Hepatocyte (in vitro differentiated cells): ENCODE results near the gene RPP25. TPM values are rescaled to one million over a fixed set of nuclear protein-coding genes. Genes with fewer than 3 reads are reported as not detected.

Experiments
- DNase-seq: peaks from one replicate; pipeline ENCODE4 v3.0.0-alpha.2; 2016; ENCODE audit warnings: low spot score
- H2AFZ ChIP-seq: fragments of 200-600 bp; sonication (generic); 2 replicates; pipeline ENCODE4 v1.6.0; 2016; ENCODE audit warnings: antibody characterized with exemption, mild to moderate bottlenecking
- H3K27ac ChIP-seq: fragments of 200-600 bp; sonication (generic); 2 replicates; pipeline ENCODE4 v1.5.1; 2016; ENCODE audit warnings: mild to moderate bottlenecking
- H3K27me3 ChIP-seq: fragments of 200-600 bp; sonication (generic); 2 replicates; pipeline ENCODE4 v1.6.1; 2016
- H3K36me3 ChIP-seq: fragments of 200-600 bp; sonication (generic); replicated peaks from 2 replicates; pipeline ENCODE4 v1.5.1; 2016; ENCODE audit warnings: low read depth; ENCODE audit not compliant: insufficient read depth
- H3K4me1 ChIP-seq: fragments of 200-600 bp; sonication (generic); 2 replicates; pipeline ENCODE4 v1.5.1; 2016; ENCODE audit warnings: mild to moderate bottlenecking, moderate library complexity; ENCODE audit not compliant: insufficient read depth
- H3K4me2 ChIP-seq: fragments of 200-600 bp; sonication (generic); 2 replicates; pipeline ENCODE4 v1.6.0; 2016
- H3K4me3 ChIP-seq: fragments of 200-600 bp; sonication (generic); 2 replicates; pipeline ENCODE4 v1.5.1; 2016; ENCODE audit warnings: mild to moderate bottlenecking
- H3K79me2 ChIP-seq: fragments of 200-600 bp; sonication (generic); 2 replicates; pipeline ENCODE4 v1.6.0; 2017; ENCODE audit warnings: mild to moderate bottlenecking
- H3K9me2 ChIP-seq: fragments of 200-600 bp; sonication (generic); replicated peaks from 2 replicates; pipeline ENCODE4 v1.6.0; 2017; ENCODE audit warnings: mild to moderate bottlenecking; ENCODE audit not compliant: insufficient read depth
- H3K9me3 ChIP-seq: fragments of 200-600 bp; sonication (generic); 2 replicates; pipeline ENCODE4 v1.5.1; 2016; ENCODE audit warnings: low read depth, mild to moderate bottlenecking
- H4K20me1 ChIP-seq: fragments of 200-600 bp; sonication (generic); 2 replicates; pipeline ENCODE4 v1.6.0; 2016; ENCODE audit warnings: mild to moderate bottlenecking; ENCODE audit not compliant: insufficient read depth, poor library complexity, severe bottlenecking
- CTCF ChIP-seq: fragments of 200-600 bp; sonication (generic); IDR thresholded peaks from 2 replicates; pipeline ENCODE4 v1.5.1; 2016; ENCODE audit warnings: antibody characterized with exemption, mild to moderate bottlenecking; ENCODE audit not compliant: poor library complexity
- EZH2 ChIP-seq: fragments of 200-600 bp; sonication (generic); IDR thresholded peaks from 2 replicates; pipeline ENCODE4 v1.6.1; 2016; ENCODE audit warnings: antibody characterized with exemption, mild to moderate bottlenecking, borderline replicate concordance
- EZH2phosphoT487 ChIP-seq: fragments of 200-600 bp; sonication (generic); IDR thresholded peaks from one replicate; pipeline ENCODE4 v1.6.1; 2018; ENCODE audit warnings: antibody characterized with exemption, mild to moderate bottlenecking, low read depth, moderate library complexity; ENCODE audit not compliant: unreplicated experiment, severe bottlenecking
- WGBS: methylation state at CpG from one replicate; pipeline ENCODE4 v1.1.6; 2016; ENCODE audit warnings: low lambda C conversion rate; ENCODE audit errors: missing lambda C conversion rate; 5-methylcytosine and 5-hydroxymethylcytosine counted together
- polyA plus RNA-seq: library from polyadenylated mRNA; unstranded; fragments of >200 nt; fragmentation: Nextera tagmentation; extraction: Ambion mirVana; gene quantifications from 2 replicates; pipeline ENCODE4 v1.2.1, GENCODE V29; 2016
- total RNA-seq: library from RNA; depleted of rRNA; stranded (reverse); fragments of >200 nt; gene quantifications from 2 replicates; pipeline ENCODE4 v1.2.3, GENCODE V29; 2014

Gene RPP25
- total and polyA plus RNA-seq, 2 experiments from 2014 or later = 22.7 to 60.4 TPM

- H3K27me3 ChIP-seq = peaks cover 4% of the 10 kb centered on the region
- no peak overlapping the region for H3K4me3 ChIP-seq
- H3K9me3 ChIP-seq = no peaks in the 10 kb centered on the region
- DNase-seq = no peak
- peaks cover 17% of the 10 kb centered on the region for H3K4me1 ChIP-seq
- no peak overlapping the region for H3K27ac ChIP-seq
- no peaks in the 10 kb centered on the region for H3K9me2 ChIP-seq
- 67% methylated on average over 3 of the region's 3 CpGs for WGBS
- H3K36me3 ChIP-seq = no peaks in the 10 kb centered on the region
- peaks cover 11% of the 10 kb centered on the region for H3K79me2 ChIP-seq
- no peak overlapping the region for H3K4me2 ChIP-seq
- H4K20me1 ChIP-seq = peaks cover 3% of the 10 kb centered on the region
- no peak overlapping the region for H2AFZ ChIP-seq
- no peak for TF ChIP-seq EZH2
- no peak for TF ChIP-seq CTCF
- no peak for TF ChIP-seq EZH2phosphoT487
Observed at GRCh38 chr15:74951006-74951405, 5.6 kb downstream of the RPP25 start.

DNA sequence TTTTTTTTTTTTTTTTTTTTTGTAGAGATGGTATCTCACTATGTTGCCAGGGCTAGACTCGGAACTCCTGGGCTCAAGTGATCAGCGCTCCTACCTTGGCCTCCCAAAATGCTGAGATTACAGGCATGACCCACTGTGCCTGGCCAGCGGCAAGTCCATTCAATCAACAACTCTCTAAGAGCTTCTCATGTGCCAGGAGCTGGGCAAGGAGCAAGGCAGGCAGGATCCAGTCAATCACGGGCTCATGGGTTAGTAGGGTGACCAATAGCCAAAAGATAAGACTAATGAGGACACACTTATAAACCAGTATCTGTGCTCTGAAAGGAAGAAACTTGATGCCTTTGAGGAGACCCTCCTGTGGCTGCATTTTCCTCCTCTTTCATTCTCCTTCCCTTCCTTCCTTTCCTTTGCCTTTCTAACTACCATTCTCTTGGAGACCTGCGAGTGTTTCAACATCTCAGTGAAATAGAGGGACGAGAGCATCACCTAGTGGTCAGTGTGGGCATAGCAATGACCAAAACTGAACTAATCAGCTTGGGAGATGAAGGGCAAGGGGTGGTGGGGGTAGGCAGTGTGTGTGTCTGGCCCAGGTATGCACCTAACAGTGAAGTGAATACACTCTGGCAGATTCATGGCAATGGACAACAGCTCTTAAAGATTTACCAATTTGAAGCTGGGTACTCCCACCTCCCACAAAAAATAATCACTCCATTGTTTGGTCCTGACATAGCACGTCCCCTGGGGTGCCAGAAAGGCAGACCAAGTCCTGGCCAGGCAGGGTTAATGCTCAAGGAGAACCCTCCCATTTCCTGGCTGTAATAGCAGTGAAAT, 6.3 kb downstream of the RPP25 start:
- no peak overlapping the region for H3K4me2 ChIP-seq

GRCh38 chr15:74937590-74938371, 18.8 kb downstream of the RPP25 start, which contains the start of gene COX5A:
Gene COX5A, minus strand, starts transcription at chr15:74938073. Its CDS starts 59 bp downstream, at chr15:74938014.
- 3% methylated on average over 53 of the region's 85 CpGs for WGBS

More for the DNA sequence above, 6.3 kb downstream of the RPP25 start:
- no peak overlapping the region for H3K4me3 ChIP-seq
- H3K36me3 ChIP-seq = no peaks in the 10 kb centered on the region
- no peaks in the 10 kb centered on the region for H3K9me3 ChIP-seq
- no peaks in the 10 kb centered on the region for H3K27me3 ChIP-seq
- 38% methylated on average over 7 of the region's 7 CpGs for WGBS
- H4K20me1 ChIP-seq = peaks cover 3% of the 10 kb centered on the region
- no peak overlapping the region for H2AFZ ChIP-seq
- no peak overlapping the region for H3K27ac ChIP-seq
- no peaks in the 10 kb centered on the region for H3K9me2 ChIP-seq
- DNase-seq = peak; percentile 85
- TF ChIP-seq EZH2 (no peak), CTCF (peak; percentile 98), EZH2phosphoT487 (no peak)
- H3K79me2 ChIP-seq = peaks cover 5% of the 10 kb centered on the region
- H3K4me1 ChIP-seq = peaks cover 10% of the 10 kb centered on the region

More at GRCh38 chr15:74937590-74938371, 18.8 kb downstream of the RPP25 start, which contains the start of gene COX5A:
- peak within 1 kb of the TSS; percentile 95 for H2AFZ ChIP-seq
- no peaks in the 10 kb centered on the region for H3K27me3 ChIP-seq
- peaks cover 5% of the 10 kb centered on the region for H3K4me1 ChIP-seq
- peak; percentile 98 for DNase-seq
- TF ChIP-seq CTCF = no peak
- no peak for TF ChIP-seq EZH2
- TF ChIP-seq EZH2phosphoT487 = no peak
- H3K9me3 ChIP-seq = no peaks in the 10 kb centered on the region
- peaks cover 23% of the 10 kb centered on the region for H4K20me1 ChIP-seq
- peak within 1 kb of the TSS; percentile 97 for H3K4me3 ChIP-seq
- H3K4me2 ChIP-seq = peak within 1 kb of the TSS; percentile 88
- peaks cover 47% of the 10 kb centered on the region for H3K79me2 ChIP-seq
- peak within 1 kb of the TSS; percentile 96 for H3K27ac ChIP-seq
- H3K36me3 ChIP-seq = no peaks in the 10 kb centered on the region
- H3K9me2 ChIP-seq = no peaks in the 10 kb centered on the region
